ENCODE results near the gene OR4D9.

The OR4D9 gene

DNA sequence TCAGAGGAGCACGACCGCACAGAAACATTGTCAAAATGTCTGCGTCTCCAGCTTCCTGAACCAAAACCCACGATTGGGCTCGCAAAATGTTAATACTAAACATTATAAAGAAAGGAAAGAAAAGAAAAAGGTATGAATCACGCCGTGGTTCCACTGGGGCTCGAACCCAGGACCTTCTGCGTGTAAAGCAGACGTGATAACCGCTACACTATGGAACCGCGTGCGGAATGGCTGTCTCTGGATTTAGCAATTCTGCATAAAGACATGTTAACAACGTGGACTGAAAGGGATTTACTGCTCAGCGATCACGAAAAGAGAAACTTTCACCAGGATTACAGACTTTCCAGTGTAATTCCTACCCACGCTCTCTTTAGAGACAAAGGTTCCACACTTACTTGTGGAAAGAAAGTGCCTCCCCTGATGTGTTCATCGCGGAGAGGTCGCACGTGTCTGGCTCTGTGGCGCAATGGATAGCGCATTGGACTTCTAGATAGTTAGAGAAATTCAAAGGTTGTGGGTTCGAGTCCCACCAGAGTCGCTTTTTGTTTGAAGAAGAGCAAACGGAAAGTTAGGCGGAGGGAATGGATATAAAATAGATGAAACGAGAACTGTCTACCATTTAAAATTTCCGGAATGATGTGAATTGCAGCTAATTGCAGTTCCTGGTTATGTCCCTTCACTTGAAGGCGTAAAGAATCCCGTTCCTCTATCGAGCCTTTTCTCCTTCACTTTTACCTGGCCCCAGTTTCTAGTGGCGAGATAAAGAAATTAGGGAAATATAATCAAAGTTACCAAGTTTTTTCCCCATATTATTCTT, 39.7 kb downstream of the OR4D9 start:
- peak; percentile 76 for DNase-seq

DNA sequence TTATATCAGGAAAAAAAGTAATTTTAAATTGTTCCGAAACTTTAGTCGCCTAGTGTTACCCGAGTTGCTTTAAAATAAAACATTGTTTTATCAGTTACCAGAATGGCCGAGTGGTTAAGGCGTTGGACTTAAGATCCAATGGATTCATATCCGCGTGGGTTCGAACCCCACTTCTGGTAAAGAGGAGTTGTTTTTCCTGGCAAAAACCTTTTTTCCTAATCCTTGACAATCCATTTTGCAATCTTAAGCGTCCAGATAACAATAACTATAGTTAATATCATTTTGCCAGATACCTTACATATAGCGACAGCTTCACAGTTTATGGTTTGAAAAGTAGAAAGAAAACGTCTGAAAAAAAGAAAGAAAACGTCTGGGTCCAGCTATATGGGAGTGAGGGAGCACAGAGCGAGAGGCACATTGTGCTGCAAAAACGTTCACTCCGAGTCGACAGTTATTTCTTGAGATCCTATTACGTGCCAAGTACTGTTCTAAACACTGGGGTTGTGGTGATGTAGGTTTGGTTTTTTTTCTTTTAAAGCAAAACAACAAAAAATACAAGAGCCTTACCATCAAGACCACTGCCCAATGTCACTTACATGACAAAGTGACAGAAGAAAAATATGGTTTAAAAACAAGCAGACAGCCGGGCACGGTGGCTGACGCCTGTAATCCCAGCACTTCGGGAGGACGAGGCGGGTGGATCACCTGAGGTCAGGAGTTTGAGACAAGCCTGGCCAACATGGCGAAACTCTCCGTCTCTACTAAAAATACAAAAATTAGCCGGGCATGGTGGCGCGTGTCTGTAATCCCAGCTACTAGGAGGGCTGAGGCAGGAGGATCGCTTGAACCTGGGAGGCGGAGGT, 40.6 kb downstream of the OR4D9 start:
- DNase-seq = no peak

GRCh38 chr11:59552844-59553243, 41.5 kb downstream of the OR4D9 start:
- no peak for DNase-seq

DNA sequence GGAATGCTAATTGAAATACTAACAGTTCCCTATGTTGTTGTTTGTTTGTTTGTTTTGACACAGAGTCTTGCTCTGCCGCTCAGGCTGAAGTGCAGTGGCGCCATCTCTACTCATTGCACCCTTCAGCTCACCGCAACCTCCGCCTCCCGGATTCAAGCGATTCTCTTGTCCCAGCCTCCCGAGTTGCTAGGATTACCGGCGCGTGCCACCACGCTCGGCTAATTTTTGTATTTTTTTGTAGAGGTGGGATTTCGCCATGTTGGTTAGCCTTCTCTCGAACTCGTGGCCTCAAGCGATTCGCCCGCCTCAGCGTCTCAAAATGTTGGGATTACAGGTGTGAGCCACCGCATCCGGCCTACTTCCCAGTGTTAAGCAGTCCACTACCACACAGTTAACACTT, 42.0 kb downstream of the OR4D9 start:
- no peak for DNase-seq

DNA sequence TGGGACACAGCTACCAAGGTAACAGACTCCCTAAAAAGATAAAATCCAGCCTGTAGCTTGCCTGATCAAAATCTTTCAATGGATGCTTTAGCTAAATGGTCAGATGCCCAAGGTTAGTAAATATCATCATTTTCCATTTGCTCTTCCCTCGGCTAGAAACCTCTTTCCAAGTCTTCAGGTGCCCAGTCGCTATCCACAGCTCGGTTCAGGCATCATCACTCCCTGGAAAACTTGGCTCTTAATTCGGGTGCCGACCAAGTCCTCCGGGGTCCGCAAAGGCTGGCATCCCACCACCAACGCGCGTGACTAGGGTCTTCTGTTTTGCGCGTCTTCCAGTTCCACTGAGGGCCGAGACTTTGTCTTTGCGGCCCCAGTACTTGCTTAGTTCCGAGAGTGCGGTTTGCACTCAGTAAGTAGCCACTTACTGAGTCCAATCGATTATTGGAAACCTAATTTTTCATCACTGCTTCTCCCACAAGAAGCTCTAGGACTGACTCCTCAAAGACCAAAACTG, 44.3 kb downstream of the OR4D9 start:
- DNase-seq = no peak

DNA sequence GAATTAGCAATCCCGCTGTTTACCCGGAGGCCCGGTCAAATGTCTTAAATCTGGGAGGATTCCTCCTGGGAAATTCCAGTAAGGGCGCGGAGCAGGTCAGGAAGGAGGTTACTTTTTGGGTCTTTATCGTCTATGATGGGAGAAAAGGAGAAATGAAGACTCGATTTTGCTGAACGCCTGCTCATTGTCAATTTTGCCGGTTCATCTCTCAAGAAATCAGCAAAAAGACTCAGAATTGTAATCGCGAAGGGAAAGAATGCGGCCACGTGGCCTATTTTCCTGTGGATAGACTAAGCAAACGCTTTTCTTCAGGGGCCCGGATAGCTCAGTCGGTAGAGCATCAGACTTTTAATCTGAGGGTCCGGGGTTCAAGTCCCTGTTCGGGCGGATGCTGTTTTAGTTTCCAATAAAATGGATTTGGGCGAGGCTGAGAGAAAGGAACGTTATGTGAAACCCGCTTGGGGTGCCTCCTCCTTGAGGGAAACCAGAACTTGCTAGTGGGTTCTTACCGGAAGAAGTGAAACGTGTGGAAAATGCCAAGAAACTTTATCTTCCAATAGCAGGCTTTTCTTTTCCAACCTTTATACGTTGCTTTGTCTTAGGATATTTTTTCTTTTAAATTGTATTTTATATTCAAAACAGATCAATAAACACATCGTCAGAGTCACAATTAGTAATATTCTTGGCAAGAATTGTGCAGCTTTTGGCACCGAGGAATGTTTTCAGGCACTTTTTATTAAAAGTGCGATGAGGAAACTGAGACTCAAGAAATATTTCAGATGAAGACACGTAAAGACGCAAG, 45.0 kb downstream of the OR4D9 start:
- DNase-seq = no peak

DNA sequence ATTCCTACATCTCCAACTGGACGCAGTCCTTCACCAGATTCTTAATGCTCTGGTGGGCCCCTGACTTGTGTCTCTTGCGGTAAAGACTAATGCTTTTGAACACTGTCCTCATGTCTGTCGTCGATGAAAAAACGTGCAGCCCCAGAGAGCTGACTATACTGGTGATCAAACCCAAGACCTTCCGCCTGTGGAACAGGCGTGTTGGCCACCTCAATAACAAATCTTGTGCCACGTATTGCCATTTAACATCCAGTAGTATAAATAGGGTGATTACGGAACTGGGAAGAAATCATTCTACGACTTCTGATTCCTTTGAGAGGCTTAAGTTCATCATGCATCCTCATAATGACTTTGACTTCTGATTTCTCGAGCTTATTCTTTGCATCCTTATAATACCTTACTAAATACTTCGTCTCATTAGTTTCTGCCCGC, 45.6 kb downstream of the OR4D9 start:
- no peak for DNase-seq

DNA sequence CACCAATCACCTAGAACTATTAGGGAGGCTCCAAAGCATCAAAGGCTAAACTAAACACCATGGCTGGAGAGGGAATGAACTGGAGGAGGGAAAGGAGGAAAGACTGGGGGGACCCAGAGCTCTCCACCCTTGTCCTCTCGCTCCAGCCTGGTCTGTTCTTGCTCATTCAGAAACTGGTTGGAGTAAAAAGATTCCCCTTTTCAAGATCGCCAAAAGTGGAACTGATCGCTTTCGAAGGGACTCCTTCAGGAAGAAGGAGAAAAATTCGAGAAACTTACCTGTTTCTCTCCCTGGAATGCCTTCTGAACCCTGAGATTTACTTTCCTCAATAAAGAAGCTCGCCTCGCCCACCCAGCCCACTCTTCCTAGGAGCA, 46.9 kb downstream of the OR4D9 start:
- DNase-seq = no peak

- no peak for DNase-seq
Measured at GRCh38 chr11:59559886-59560285, 48.5 kb downstream of the OR4D9 start.

- DNase-seq = peak; percentile 62
Measured at GRCh38 chr11:59560290-59560701, 49.0 kb downstream of the OR4D9 start.

- DNase-seq = peak; percentile 69
Measured at GRCh38 chr11:59560702-59561473, 49.5 kb downstream of the OR4D9 start.

GRCh38 chr11:59562292-59562691, 51.0 kb downstream of the OR4D9 start:
- no peak for DNase-seq

All from effector CD8-positive, alpha-beta T cell (primary cell).